ENCODE results near the gene SNX5. TPM values are rescaled to one million over a fixed set of nuclear protein-coding genes. Genes with fewer than 3 reads are reported as not detected.

The SNX5 gene
- total and polyA plus RNA-seq, 2 of the 8 experiments (the other 6 are each of a cell fraction or from before 2014, with no cell fraction given): 155 to 194 TPM

DNA sequence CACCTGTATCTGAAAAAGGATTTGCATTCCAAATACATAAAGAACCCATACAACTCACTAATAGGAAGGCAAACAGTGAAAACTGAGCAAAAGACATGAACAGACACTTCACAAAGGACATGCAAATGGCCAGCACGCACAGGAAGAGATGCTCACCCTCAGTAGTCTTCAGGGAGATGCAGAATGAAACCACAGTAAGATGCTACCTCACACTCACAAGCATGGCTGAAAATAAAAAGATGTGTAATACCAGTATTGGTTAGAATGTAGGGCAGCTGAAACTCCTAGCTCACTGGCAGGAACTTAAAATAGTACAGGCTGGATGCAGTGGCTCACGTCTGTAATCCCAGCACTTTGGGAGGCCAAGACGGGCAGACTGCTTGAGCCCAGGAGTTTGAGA, 64.6 kb downstream of the SNX5 start (continued):
- TF ChIP-seq, protein P1, sequence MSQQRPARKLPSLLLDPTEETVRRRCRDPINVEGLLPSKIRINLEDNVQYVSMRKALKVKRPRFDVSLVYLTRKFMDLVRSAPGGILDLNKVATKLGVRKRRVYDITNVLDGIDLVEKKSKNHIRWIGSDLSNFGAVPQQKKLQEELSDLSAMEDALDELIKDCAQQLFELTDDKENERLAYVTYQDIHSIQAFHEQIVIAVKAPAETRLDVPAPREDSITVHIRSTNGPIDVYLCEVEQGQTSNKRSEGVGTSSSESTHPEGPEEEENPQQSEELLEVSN (IDR thresholded peaks at IDR 0.05): no peak
- no peak for TF ChIP-seq RNF2 (IDR thresholded peaks at IDR 0.05; ENCODE audit: borderline replicate concordance, low read depth, low read length, missing control alignments, poor library complexity, severe bottlenecking)
